B cell (primary cell): Measurements from ENCODE around the gene DCDC1.

Experiments
- CTCF ChIP-seq: fragments of 200-600 bp; IDR thresholded peaks from one replicate; pipeline ENCODE4 v1.8.0; 2022; ENCODE audit warnings: antibody characterized with exemption, mild to moderate bottlenecking
- EZH2 ChIP-seq: IDR thresholded peaks from 2 replicates; pipeline ENCODE4 v1.6.1; 2012; ENCODE audit warnings: borderline replicate concordance, low read depth, mild to moderate bottlenecking, moderate library complexity, low read length; ENCODE audit not compliant: insufficient read depth, poor library complexity, severe bottlenecking

GRCh38 chr11:30926130-30926529 is 443.4 kb downstream of the DCDC1 start:
- TF ChIP-seq CTCF = no peak
- no peak for TF ChIP-seq EZH2
